ENCODE data around the gene GALNT16.
"Not testable (repeated sequence)": the region's sequence is repeated elsewhere in the genome, so short reads cannot be mapped to it uniquely, and the experiment has no call there.

The GALNT16 gene
- 0 to 0.58 (median 0.07) reads per million in 3 experiments for total RNA-seq

DNA sequence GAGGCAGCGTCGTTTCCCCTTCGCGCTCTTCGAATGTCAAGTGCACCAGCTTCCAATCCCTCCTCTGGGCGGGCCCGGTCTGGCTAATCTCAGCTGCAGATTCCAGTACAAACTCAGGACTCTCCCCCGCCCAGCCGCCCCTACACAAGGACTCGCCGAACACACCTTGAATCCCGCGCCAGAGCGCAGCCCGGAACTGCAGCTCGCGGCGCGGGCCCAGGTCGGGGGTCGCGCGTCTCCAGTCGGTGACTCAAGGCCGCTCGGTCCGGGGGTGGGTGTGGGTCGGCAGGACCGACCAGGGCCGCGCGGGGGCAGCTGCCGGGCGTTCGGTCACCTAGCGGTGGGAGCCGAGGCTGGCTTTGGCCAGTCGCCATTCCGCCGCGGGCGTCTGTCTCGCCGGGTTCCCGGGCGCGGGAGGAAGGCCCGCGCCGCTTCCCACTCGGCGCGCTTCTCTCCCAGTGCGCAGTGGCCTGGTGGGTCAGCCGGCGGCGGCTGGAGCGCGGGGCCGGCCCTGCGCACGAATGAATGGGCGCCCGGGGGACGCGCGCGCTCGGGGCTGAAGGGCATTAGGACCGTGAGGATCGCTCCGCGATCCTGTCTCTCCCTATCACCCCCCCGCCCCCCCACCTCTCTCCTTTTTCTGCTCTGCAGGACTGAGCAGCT, at the start of gene GALNT16:
Gene GALNT16 (plus strand): TSS at position 632 of the 663 bp plus-strand sequence. CDS start 133 bp downstream, outside the sequence.
- no peak for DNase-seq

DNA sequence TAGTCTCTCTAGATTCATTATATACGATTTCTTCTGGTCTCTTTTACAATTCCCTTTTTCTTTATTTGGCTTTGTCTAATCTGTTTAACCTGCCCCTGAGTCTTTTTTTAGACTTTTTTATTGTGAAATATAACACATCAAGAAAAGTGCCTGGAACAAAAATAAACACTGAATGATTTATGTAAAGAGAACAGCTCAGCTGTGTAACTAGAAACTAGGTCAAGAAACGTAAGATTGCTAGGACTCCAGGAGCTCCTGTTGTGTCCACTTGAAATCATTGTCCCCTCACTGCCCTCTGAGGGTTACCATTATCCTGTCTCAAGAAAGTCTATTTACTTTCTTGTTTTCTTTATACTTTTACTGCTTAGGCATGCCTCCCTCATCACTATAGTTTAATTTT, 45.6 kb upstream of the GALNT16 start:
- no peak for DNase-seq

DNA sequence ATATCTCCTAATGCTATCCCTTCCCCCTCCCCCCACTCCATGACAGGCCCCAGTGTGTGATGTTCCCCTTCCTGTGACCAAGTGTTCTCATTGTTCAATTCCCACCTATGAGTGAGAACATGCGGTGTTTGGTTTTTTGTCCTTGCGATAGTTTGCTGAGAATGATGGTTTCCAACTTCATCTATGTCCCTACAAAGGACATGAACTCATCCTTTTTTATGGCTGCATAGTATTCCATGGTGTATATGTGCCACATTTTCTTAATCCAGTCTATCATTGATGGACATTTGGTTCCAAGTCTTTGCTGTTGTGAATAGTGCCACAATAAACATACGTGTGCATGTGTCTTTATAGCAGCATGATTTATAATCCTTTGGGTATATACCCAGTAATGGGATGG, 42.3 kb upstream of the GALNT16 start:
- DNase-seq = not testable (repeated sequence)

DNA sequence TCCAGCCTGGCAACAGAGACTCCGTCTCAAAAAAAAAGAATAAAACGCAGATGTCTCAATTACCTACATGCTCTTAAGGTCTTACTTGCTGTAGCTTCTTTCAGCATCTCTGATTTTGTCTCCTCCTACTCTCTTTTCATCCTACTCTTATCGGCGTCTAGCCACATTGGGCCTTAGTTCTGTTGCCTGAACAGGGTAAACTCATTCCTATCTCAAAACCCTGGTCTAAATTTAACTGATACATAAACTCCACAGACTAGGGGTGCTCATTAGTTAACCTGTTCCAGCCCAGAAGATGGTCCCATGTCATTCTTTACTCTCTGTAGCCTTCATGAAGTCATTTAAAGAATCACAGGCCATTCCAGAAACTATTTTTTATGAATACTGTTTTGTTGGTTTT, 35.0 kb upstream of the GALNT16 start:
- no peak for DNase-seq

DNA sequence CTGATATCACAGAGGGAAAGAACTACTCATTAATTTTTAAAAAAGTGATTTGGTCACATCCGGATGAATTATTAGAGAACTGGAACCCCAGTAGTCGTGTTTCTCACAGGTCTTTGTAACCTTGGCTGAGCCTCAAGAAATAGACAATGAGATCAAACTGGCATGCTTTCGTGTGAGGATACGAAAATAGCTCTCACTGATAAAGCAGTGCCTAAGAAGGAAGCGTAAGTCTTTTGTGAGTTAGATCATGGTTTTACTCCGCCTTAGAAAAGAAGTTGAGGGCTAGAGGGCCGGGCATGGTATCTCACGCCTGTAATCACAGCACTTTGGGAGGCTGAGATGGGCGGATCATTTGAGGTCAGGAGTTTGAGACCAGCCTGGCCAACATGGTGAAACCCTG, 33.8 kb upstream of the GALNT16 start:
- DNase-seq = no peak

DNA sequence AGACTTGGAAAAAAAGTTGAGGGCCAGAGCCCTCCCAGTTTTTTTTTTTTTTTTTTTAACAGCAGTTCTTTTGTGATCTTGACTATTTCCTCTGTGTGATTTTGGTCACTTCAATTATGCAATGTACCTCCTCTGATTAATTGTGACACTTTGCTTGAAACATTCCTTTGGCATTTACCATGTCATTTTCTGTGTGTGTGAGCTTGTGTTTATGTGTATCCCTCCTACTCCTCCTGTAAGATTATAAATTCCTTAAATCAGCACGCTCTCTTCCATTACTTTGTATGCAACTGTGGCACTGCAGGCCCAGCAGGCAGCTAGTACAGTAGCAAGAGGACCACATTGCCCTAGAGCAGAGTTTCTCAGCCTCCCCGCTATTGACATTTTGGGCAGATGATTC, 33.2 kb upstream of the GALNT16 start:
- no peak for DNase-seq

DNA sequence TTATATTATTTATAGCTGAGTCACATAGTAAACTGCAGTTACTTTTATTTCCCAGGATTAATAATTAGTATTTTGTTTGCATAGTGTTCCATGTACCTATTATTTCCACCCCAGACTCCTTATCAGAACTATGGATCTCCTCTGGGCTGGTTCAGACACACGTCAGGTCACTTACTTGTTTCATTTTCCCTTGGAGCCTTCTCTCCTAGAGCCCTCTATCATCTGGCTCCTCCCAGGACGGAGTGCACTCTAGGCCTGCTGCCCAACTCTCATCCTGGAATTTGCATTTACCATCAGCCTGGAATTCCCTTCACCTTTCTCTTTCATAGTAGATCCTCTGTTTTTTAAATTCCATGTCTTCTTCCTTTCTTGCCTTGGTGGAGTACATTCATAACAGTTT, 28.5 kb upstream of the GALNT16 start:
- no peak for DNase-seq

DNA sequence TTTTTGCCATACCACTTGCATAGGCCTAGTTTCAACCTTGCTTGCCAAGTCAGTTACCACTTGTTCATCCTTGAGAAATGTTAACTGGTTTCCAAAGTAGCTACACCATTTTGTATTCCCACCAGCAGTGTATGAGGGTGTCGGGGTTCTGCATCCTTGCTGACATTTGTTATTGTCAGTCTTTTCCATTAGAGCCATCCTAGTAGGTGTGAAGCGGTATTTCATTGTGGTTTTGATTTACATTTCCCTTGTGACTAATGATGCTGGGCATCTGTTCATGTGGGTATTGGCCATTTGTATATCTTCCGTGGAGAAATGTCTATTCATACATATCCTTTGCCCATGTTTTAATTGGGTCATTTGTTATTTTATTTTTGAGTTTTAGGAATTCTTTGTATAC, 27.6 kb upstream of the GALNT16 start:
- no peak for DNase-seq

DNA sequence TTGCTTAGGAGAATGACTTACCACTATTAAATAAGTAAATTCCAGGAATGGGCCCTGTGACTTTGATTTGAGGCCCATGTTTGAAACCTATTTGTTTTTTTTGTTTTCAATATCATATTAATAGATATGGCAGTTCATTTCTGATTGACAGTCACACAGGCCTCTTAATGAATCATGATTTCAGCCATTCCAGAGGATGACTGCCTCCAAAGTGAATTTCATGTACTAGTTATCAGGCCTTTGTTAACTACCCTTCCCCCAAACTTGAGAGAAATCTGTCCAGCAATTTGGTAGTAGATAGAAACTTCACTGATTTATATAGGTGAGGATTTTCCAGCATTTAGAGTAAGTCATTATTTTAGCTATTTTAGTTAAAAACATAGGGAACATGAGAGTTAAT, 25.9 kb upstream of the GALNT16 start:
- DNase-seq = no peak

DNA sequence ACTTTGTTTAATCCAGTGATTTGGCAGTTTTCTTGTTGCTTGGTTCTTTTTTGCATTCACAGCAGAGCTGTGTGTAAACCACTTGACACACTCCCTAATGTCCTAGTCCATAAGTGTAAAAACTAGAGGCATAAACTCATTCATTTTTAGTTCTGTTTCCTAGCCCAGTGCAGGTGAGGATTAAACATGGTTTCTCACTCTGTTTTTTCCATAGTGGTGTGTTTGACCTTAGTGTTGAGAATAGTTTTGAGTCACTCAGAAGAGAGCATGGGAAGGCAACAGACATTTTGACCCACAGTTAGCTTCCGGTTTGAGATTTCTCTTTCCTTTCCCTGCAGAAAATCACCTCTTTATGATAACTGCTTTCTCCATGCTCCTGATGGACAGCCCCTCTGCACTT, 24.2 kb upstream of the GALNT16 start:
- DNase-seq = no peak

DNA sequence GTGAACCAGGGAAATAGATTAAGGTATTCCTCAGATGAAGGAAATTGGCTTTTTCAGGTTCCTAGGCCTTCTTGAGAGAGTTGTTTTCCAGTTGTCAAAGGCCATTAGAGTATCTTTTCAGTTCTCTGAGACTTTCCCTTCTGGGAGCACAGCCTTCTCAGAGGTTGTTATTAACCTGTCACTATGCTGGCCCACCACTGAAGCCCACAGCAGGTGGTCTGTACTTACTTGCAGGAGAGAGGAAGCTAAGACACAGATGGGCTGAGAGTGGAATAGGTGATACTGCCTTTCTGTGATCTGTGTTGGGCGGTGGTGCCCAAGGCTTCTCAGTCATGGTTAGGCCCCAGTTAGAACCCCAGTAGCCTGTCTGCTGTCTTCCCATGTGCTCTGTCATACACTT, 22.8 kb upstream of the GALNT16 start:
- DNase-seq = no peak

DNA sequence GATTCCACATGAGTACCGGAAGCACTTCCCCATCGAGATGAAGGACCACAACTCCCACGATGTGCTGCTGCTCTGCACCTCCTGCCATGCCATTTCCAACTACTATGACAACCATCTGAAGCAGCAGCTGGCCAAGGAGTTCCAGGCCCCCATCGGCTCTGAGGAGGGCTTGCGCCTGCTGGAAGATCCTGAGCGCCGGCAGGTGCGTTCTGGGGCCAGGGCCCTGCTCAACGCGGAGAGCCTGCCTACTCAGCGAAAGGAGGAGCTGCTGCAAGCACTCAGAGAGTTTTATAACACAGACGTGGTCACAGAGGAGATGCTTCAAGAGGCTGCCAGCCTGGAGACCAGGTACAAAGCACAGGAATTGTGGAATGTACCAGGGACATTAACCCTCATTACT, 22.4 kb upstream of the GALNT16 start:
- DNase-seq = no peak

DNA sequence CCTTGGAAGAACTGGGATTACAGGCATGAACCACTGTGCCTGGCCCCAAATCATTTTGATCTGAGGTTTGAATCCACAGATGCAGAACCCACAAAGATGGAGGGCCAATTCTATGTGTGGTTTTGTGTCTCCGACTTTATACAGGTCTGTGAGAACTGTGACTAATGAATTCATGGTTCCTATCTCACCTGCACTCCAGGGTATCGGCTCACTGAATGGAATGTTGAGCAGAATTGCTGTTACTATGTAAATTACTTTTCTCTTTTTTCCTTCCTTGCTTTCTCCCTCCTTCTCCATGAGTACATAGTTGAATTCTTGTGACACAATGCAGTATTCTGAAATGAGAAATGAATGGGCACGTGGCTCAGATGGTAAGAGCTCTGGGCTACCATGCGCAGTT, 21.1 kb upstream of the GALNT16 start:
- DNase-seq = no peak

DNA sequence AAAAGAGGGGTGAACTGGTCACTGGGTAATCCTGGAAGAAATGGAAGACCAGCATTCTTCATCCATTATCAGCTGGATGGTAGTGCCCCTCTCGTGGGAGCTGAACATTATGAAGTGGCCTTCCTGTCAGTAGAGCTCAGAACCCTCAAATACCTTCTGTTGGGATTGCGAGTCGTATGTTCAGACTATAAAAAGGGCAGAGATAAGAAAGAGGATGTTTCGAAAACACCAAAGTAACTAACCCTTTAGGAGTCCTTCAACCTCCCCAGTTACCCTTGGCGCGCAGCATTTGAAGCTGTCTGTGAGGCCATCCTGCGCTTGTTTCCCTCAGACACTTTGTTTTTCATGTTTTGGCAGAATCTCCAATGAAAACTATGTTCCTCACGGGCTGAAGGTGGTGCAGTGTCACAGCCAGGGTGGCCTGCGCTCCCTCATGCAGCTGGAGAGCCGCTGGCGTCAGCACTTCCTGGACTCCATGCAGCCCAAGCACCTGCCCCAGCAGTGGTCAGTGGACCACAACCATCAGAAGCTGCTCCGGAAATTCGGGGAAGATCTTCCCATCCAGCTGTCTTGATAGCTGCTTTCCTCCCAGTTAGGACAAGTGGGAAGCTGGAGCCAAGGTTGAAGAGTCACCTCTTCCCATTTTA, 19.3 kb upstream of the GALNT16 start:
- DNase-seq = no peak

DNA sequence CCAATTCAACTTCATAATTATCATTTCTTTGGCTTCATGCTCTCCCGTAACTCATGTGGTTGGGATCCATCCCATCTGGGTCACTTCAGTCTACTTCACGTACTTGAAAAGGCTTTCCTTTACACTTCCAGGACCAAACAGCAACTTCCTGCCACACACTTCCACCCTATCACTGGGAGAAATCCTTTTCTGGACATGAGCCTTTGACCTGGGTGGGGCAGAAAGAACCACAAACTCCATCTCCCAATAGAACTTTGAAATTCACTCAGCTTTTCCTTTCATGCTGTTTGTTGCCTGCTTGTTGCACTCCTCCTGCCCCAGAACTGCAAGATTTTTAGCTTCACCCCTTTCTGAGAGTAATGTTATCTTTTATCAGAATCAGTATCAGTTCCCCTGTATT, 18.4 kb upstream of the GALNT16 start:
- DNase-seq = no peak

DNA sequence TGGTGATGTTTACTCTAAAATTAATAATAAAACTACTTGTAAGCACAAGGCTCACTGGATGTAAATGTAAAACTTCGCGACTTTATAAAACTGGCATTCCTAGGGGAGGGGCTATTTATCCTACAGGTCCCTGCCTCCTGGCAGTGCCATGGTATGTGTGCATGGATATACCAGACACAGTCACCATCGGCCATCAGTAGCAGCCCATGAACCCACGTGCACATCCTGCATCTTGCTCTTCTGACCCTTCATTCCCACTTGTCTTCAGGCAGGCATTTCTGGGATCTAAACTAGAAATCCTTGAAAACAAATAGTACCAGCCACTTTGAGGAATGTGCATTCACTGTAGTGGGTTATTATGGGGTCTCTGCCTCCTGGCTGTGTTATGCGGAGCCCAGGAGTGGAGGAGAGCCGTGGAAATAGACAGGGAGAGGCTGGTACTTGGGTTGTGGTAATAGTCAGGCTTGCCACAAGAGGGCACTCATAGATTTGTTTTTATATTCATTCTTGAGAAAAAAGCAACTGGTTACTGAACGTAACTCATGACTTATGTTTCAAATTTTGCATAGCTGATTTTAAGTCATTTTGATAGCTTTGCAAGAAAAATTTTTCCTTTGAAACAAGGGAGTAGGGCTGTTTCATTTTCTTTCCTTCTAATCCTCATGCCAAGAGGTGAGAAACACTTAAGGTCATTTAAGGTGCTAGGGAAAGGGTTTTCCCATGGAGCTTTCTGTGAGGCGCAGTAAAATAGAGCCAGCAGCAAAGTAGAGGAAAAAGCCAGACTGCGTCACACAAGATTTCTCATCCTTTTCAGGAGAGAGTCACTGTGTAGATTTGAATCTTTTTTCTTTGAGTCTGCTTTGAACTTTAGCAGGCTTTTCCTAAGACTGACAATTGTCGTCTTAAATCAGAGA, 17.4 kb upstream of the GALNT16 start:
- peak; percentile 47 for DNase-seq

DNA sequence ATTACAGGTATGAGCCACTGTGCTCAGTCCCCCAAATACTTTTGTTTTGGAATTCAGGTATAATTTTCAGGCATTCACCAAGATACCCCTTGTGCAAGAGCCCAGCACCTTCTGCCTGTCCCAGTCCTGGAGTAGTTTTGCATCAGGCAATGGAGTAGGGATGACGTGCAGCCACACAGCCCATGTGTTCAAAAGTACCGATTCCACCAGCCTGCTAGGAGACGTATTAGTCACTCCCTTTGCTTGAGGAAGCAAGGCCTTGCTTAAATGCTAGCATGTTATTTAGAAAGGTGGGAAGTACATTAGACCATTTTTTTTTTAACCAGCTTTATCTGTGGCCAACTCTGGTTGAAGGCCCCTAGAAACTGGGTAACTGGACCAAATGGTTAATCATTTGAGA, 15.0 kb upstream of the GALNT16 start:
- DNase-seq = no peak

DNA sequence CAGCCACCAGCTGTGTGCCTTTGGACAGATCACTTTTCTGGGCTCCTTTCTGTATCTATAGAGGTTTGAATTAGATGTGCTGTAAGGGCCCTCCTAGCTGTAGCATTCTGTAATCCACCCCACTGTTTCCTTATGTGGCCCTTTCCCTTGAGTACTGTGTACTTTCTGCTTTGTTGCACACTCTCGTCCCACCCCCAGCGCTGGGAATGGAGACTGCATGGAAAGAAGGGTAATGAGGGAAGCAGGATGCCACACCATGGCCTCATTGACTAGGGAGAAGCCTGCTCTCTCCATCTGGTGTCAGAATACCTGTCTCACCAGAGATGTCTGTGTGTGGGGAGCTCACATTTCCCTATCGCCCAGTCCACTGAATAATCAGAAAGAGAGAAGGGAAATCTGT, 13.6 kb upstream of the GALNT16 start:
- DNase-seq = no peak

DNA sequence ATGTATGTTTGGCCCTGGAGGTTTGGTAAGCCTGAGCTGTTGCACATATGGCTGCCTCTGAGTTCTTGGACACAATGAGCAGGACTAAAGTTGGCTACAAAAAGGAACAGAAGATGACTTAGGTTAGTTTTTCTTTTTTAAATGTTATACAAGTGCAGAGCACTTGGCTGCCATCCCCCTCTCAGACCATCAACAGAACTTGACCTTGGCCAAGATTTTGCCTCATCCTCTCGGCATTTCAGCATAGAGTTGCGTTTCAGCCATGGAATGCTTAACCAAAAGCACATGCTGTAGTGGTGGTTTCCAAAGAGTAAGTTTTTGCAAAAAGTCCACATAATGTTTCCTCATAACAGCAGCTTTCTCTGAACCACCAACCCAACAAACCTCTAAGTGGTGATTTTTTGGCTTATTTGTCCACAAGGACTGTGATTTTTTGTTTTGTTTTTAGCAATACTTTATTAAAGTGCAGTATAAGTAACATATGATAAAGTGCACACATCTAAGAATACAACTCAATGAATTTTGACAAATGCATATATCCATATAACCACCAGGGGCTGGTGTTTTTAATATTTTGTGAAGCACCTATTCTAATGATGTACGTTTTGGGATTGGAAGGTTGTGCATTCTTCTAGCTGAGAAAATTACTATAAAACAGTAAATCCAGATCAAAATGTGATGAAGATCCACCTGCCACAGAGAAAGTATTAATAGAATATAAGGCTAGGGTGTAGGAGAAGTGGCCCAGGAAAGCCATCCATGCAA, 12.1 kb upstream of the GALNT16 start:
- no peak for DNase-seq

DNA sequence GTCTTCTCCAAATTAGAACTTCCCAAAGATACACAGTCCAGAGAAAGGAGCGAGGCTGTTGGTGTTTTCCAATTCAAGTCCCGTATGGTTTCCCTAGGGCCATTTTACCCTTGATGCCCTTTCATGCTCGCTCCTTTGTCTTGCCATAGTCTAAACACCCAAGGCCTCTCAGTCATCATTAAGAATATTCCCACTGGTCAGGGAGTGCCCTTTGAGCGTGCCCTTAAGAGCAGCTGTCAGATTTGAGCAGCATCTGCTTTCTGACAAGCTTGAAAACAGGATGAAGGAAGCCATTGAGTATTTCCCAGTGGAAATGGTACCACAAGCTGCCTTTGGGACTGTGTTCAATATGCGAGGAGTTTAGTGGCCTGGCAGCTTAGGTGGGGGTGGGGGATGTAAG, 10.4 kb upstream of the GALNT16 start:
- DNase-seq = no peak

DNA sequence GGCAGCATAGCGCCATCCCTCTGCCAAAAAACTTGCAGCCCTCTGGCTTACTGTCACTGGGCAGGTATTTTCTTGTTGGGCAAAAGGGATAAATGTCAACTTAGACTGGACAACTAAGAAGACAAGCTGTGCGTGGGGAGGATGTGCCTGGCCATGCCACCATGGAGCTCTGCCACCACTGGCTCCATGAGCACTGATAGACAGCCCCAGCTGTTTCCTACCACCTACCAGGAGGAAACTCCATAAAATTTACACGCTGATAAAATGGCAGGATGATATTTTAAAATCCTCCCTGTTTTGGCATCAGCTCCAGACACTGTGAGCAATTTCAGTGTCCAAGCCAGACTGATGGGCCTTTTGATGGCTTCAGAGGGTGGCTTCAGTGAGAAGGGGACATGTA, 7.1 kb upstream of the GALNT16 start:
- no peak for DNase-seq

DNA sequence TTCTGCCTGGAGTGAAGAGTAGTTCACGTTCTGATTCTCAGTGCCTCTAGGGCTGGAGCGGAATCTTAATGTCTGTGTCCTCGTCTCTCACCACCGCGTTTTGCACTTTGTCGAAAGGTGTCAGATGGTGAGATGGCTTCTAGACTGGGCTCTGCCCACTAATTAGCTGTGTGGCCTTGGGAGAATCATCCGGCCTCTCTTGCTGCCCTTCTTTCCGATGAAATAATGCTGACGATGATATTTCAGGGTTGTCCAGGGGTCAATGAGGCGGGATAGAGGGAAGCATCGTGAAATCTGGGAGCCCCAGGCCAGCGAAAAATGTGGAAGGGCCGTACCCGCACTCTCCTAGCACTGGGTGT, 811 bp upstream of the GALNT16 start:
- no peak for DNase-seq

DNA sequence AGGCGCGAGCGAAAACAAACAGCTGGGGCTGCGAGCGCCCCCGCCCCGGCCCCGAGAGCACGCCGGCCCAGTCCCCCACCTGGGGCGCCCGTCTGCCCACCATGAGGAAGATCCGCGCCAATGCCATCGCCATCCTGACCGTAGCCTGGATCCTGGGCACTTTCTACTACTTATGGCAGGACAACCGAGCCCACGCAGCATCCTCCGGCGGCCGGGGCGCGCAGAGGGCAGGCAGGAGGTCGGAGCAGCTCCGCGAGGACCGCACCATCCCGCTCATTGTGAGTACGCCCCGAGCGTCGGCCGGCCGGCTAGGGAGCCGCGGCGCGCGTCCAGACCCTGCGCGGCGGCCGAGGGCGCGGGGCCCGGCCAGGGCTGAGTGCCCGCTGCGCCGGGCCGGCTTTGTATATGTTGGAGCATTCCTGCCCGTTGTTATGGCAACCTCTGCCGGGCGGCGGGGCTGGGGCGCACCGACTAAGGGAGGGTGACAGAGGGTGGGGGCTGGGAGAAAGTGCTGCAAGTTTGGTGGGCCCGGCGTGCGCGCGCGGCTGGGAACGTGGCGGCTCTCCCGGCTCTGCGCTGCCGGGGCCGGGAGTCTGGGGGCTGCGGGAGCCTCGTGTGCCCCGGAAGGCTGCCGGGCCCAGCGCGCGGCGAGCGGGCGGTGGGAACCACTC, 367 bp downstream of the GALNT16 start:
- no peak for DNase-seq
